Large intestine (tissue), 12 donors: ENCODE data around the gene KAT7. TPM values are rescaled to one million over a fixed set of nuclear protein-coding genes. Genes with fewer than 3 reads are reported as not detected.

ENCODE experiments used
- DNase-seq, 2 donors: peaks; one replicate each; pipeline versions ENCODE4 v3.0.0 to v3.0.0-alpha.2; 2013
- H3K27ac ChIP-seq: one replicate; pipeline ENCODE4 v1.5.1; 2013; ENCODE audit warnings: low read length
- H3K27me3 ChIP-seq: 2 replicates; pipeline ENCODE4 v1.6.1; 2013; ENCODE audit warnings: low read length; ENCODE audit not compliant: control insufficient read depth, insufficient read depth
- H3K36me3 ChIP-seq: 2 replicates; pipeline ENCODE4 v1.6.1; 2013; ENCODE audit warnings: low read length; ENCODE audit not compliant: control insufficient read depth, insufficient read depth
- H3K4me1 ChIP-seq: one replicate; pipeline ENCODE4 v1.6.1; 2013; ENCODE audit warnings: low read length; ENCODE audit not compliant: control insufficient read depth, insufficient read depth
- H3K4me3 ChIP-seq: one replicate; pipeline ENCODE4 v1.5.1; 2013; ENCODE audit warnings: low read length
- H3K9me3 ChIP-seq: one replicate; pipeline ENCODE4 v1.6.1; 2013; ENCODE audit warnings: mild to moderate bottlenecking, low read depth, low read length, moderate library complexity; ENCODE audit not compliant: control insufficient read depth
- WGBS: methylation state at CpG from one replicate; pipeline ENCODE4 v1.1.5; 2013; ENCODE audit warnings: low lambda C conversion rate; ENCODE audit not compliant: insufficient coverage; 5-methylcytosine and 5-hydroxymethylcytosine counted together
- long read RNA-seq, 11 donors: transcript quantifications; one replicate each; lab custom pipeline, GENCODE V29; 2026
- polyA plus RNA-seq: library from polyadenylated mRNA; unstranded; fragments of 120-200 nt; gene quantifications from one replicate; pipeline ENCODE4 v1.2.1, GENCODE V29; 2013

Gene KAT7
- 31.6 TPM for polyA plus RNA-seq
- long read RNA-seq, donor 1, full-length matches to known transcripts: 2 of 2 reads
- long read RNA-seq, donor 1, partial matches to known transcripts: 0 of 2 reads
- long read RNA-seq, donor 1, other reads (novel, unspliced or antisense): 0 of 2 reads
- long read RNA-seq, donor 2, full-length matches to known transcripts: 3 of 3 reads
- long read RNA-seq, donor 2, partial matches to known transcripts: 0 of 3 reads
- long read RNA-seq, donor 2, other reads (novel, unspliced or antisense): 0 of 3 reads
- long read RNA-seq, donor 3: 0 reads
- long read RNA-seq, donor 4: 0 reads
- long read RNA-seq, donor 5, full-length matches to known transcripts: 2 of 2 reads
- long read RNA-seq, donor 5, partial matches to known transcripts: 0 of 2 reads
- long read RNA-seq, donor 5, other reads (novel, unspliced or antisense): 0 of 2 reads
- long read RNA-seq, donor 6, full-length matches to known transcripts: 4 of 4 reads
- long read RNA-seq, donor 6, partial matches to known transcripts: 0 of 4 reads
- long read RNA-seq, donor 6, other reads (novel, unspliced or antisense): 0 of 4 reads
- long read RNA-seq, donor 7, full-length matches to known transcripts: 5 of 11 reads
- long read RNA-seq, donor 7, partial matches to known transcripts: 6 of 11 reads
- long read RNA-seq, donor 7, other reads (novel, unspliced or antisense): 0 of 11 reads
- long read RNA-seq, donor 8, full-length matches to known transcripts: 7 of 7 reads
- long read RNA-seq, donor 8, partial matches to known transcripts: 0 of 7 reads
- long read RNA-seq, donor 8, other reads (novel, unspliced or antisense): 0 of 7 reads
- long read RNA-seq, donor 9, full-length matches to known transcripts: 3 of 3 reads
- long read RNA-seq, donor 9, partial matches to known transcripts: 0 of 3 reads
- long read RNA-seq, donor 9, other reads (novel, unspliced or antisense): 0 of 3 reads
- long read RNA-seq, donor 10, full-length matches to known transcripts: 6 of 6 reads
- long read RNA-seq, donor 10, partial matches to known transcripts: 0 of 6 reads
- long read RNA-seq, donor 10, other reads (novel, unspliced or antisense): 0 of 6 reads
- long read RNA-seq, donor 11, full-length matches to known transcripts: 4 of 9 reads
- long read RNA-seq, donor 11, partial matches to known transcripts: 5 of 9 reads
- long read RNA-seq, donor 11, other reads (novel, unspliced or antisense): 0 of 9 reads

DNA sequence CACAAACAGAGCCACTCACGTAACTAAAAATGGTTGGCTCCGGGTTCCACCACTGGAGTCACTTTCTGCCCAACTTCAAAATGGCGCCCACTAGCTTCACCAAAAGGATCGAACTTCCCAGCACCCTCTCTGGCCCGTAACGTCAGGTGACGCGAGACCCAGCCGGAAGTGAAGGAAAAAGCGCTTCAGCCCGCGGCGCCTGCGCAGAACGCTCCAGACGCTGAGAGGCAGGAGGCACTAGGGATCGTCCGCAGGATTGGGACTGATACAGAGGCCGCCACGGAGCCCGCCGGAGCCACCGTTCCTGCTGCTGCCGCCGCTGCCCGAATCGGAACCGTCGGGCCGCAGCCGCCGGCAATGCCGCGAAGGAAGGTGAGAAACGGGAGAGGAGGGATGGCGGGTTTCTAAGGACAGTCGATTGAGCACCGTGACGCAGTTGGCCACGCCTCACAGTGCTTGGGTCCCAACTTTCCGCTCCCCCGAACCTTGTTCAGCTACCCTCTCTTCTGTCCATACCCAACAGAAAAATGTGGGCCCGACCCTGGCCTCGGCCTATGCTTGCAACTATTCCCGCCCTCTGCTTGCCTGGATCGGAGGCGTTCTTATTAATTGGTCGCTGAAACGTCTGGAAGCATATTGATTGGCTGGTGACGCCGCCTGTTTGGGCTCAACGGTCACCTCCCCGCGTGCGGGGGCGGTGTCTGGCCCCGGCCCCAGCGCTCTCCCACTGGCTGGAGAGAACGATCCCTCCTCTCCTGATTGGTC is at the start of gene KAT7:
TSS of gene KAT7 (plus strand) at position 204 of the 765 bp plus-strand sequence. CDS start at position 358, 154 bp downstream.
- peaks cover 13% of the 10 kb centered on the region for H3K4me1 ChIP-seq
- peaks cover 24% of the 10 kb centered on the region for H3K36me3 ChIP-seq
- H3K27me3 ChIP-seq: no peaks in the 10 kb centered on the region
- H3K27ac ChIP-seq: peak within 1 kb of the TSS; percentile 95
- peak within 1 kb of the TSS; percentile 75 for H3K4me3 ChIP-seq
- DNase-seq: peak; percentile 99
- WGBS: no CpG with 5 or more reads among the region's 59 CpGs
- no peaks in the 10 kb centered on the region for H3K9me3 ChIP-seq

DNA sequence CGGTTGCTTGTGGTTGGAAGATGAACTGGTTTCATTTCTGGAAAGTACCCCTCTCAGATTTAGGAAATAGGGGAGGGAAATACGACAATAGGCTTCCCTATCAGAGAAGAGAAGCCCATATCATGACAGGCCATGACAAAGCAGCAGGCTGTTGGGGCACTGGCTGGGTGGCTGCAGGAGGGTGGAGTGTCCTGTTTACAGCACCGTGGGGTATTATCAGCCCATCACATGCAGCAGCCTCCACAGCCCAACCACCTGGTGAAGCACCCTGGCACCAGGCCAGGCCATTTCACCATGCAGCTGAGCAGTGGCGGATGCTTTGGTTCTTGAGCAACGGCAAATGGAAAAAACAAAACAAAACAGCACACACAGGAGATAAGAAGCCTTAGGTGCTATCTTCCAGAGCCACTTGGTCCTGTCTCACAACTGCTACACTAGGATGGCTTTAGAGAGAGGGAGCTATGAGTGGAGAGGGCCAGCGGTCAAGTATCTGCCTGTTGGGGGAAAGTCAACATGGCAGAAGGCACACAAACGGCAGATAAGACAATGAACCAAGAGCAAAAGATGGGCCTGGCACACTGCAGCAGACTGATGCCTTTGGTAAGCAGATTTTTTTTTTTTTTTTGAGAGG is 48.7 kb upstream of the KAT7 start:
- H3K9me3 ChIP-seq: no peaks in the 10 kb centered on the region
- no peak overlapping the region for H3K27ac ChIP-seq
- H3K4me3 ChIP-seq: no peak overlapping the region
- H3K27me3 ChIP-seq: no peaks in the 10 kb centered on the region
- no CpG with 5 or more reads among the region's 7 CpGs for WGBS
- DNase-seq: peak; percentile 58 to 66
- H3K36me3 ChIP-seq: no peaks in the 10 kb centered on the region
- H3K4me1 ChIP-seq: peaks cover 3% of the 10 kb centered on the region

DNA sequence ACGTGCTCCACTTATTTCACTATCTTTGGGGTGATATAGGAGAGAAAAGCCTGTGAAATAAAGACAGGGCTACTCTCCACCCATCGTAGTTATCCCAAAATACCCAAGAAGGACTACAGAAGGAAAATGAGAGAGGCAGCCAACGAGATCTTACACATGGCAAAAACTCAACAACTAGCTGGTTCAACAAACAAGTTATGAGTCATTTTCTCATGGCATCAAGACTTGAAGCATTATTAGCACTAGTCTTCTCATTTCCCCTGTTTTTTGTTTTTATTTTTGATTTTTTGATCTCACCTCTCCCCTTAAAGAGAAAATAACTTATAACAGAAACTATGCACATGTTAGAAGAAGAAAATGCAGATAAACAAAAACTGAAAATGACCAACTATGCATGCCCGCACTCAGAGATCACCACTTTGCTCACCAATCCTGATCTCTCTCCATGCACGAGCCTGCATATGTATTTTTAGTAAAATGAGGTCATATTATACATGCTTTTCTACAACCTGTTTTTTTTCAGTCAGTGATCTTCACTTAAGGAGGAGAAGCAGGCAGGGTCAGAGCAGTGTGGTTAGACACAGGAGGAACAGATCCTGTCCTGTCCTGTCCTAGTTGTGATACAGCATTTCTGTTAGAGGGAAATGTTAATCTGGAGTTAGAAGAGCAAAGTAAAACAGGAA is 47.3 kb upstream of the KAT7 start:
- peak overlapping the region; percentile 4 for H3K27ac ChIP-seq
- no peaks in the 10 kb centered on the region for H3K9me3 ChIP-seq
- no peak for DNase-seq
- WGBS: no CpG with 5 or more reads among the region's 5 CpGs
- no peak overlapping the region for H3K4me3 ChIP-seq
- no peaks in the 10 kb centered on the region for H3K36me3 ChIP-seq
- H3K4me1 ChIP-seq: peaks cover 3% of the 10 kb centered on the region
- no peaks in the 10 kb centered on the region for H3K27me3 ChIP-seq

DNA sequence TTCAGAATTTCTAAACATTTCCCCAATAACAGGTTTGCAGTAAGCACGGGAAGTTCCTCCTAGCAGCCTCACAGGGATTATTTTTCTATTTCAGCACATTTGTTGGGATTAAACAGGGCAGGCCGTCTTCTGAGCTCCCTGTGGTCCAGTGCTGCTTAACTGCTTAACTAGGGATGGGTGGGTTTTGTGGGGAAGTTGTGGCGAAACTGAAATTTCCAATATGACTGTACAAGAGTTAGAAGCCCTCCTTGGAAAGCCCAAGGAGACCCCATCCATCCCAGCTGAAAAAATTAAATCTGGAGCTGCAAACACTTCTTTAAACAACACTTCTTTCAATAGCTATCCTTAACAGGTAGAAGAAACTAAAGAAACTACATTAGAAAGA is 46.8 kb upstream of the KAT7 start:
- WGBS: 60% methylated on average over 1 of the region's 3 CpGs
- peak overlapping the region; percentile 4 for H3K27ac ChIP-seq
- no peaks in the 10 kb centered on the region for H3K36me3 ChIP-seq
- no peaks in the 10 kb centered on the region for H3K27me3 ChIP-seq
- H3K4me3 ChIP-seq: no peak overlapping the region
- H3K9me3 ChIP-seq: no peaks in the 10 kb centered on the region
- DNase-seq: no peak
- H3K4me1 ChIP-seq: peaks cover 3% of the 10 kb centered on the region

DNA sequence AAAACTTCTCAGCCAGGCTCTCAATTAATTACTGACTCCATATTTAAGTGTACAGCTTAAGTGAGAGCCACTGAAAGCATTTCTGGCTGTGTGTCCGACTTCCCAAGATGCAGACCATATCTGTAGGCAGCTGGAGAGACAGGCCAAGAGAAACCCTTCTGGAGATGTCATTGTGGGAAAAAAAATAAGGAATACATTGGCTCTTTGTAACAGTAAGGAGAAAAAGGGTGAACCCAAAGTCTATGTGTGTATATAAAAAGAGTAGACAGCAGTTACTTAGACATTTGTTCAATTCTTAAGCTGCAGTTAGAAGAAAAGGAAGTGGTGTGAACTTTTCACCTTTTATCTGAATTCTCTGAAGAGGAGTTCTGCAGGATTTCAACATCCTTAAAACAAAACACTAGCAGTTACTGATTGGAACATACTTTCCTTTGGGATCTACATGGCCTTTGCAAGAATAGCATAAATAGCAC is 46.3 kb upstream of the KAT7 start:
- Histone ChIP-seq H3K27ac (peak overlapping the region; percentile 4), H3K36me3 (no peaks in the 10 kb centered on the region), H3K4me3 (no peak overlapping the region), H3K9me3 (no peaks in the 10 kb centered on the region), H3K4me1 (peaks cover 3% of the 10 kb centered on the region), H3K27me3 (no peaks in the 10 kb centered on the region)
- no peak for DNase-seq
- WGBS: no CpG with 5 or more reads among the region's 1 CpG

DNA sequence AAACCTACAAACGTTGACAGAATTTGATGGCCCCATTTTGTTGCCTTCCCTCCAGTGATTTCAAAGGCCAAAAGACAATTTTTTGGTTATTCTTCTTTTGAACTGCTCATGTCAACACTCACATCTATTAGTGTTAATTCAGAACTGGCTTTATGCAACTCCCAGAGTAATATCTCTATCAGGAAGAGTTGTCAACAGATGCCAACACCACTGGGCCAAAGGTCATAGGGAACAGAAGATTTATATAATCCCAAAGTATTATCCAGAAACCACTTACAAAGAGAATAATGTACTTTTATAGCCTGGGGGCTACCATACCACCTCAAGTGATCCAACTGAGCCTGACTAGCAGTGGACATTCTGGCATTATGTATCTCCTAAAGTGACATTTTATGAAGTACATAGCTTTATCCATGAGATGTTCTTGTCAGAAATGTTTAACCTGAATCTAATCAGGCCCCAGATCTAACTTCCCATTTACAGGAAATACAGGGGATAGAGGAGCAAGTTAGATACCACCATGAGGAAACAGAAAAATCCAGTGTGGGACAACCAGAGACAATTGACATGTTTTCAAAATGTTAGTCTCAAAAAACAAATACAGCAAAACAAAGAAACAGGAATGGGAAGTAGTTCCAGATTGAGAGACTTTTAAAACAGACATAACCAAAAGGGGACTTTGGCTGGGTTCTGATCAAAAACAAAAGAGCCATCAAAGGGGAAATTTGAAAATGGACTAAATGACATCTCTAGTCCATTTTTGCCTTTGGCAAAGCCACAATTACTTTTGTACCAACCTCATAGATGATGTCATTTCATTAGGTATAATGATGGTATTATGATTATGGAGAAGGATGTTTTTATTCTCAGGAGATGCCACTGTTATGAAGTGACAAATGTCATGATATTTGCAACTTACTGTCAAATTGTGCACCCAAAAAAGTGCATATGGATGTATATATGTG is 43.0 kb upstream of the KAT7 start:
- Histone ChIP-seq H3K9me3 (no peaks in the 10 kb centered on the region), H3K27ac (no peak overlapping the region), H3K27me3 (no peaks in the 10 kb centered on the region), H3K36me3 (no peaks in the 10 kb centered on the region), H3K4me1 (peaks cover 10% of the 10 kb centered on the region), H3K4me3 (no peak overlapping the region)
- whole genome bisulfite sequencing: no CpG with 5 or more reads among the region's 1 CpG
- no peak for DNase-seq

DNA sequence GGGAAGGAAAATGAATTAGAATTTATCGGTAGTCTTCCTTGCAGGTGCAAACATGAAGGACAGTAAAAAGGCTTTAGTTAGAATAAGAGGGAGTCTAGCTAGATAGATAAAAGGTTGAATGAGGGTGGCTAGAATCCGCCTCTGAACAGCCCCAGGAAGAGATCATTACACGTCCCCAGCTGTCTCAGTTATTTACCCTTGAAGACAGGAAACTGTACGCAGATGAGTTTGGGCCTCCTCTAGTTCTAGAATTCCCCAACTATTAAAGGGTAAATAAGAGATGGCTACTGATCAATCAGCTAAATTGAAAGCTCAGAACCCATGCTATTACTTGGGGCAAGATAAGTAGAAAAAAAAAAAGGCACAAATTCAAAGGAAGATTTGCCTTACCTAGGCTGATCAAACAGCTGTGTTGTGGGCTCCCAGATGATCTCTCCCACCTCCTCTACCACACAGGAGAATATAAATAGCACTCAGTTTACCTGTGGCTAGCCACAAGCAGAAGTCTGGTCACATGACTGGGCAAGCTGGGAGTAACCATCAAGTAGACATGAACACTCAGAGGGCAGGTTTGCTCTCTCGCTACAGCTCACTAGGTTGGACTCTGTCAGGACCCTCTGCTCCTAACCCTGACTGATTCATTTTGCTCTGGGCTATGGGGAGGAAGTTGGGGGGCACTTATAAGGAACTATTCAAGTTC is 41.5 kb upstream of the KAT7 start:
- Histone ChIP-seq H3K27ac (no peak overlapping the region), H3K27me3 (no peaks in the 10 kb centered on the region), H3K9me3 (no peaks in the 10 kb centered on the region), H3K36me3 (no peaks in the 10 kb centered on the region), H3K4me1 (peaks cover 7% of the 10 kb centered on the region), H3K4me3 (no peak overlapping the region)
- WGBS: 85% methylated on average over 2 of the region's 5 CpGs
- DNase-seq: no peak

DNA sequence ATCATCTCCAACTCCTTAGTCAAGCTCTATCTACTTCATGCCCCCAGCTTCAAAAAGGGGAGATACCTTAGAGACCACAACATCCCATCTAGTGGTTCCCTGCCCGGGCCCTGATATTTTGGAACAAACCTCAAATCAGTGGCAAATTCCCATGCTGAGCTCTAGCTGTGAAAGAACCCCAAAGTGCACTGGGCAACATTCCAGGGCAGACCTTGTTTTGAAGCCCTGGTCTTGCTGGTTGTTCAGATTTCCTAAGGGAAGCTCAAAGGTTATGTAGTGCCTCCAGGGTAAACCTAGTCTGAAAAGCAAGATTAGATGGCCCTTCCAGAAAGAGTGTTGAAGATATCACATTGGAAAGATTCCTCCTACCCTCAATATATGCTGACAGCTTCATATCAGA is 40.8 kb upstream of the KAT7 start:
- Histone ChIP-seq H3K4me3 (no peak overlapping the region), H3K27ac (no peak overlapping the region), H3K36me3 (no peaks in the 10 kb centered on the region), H3K9me3 (no peaks in the 10 kb centered on the region), H3K4me1 (peaks cover 7% of the 10 kb centered on the region), H3K27me3 (no peaks in the 10 kb centered on the region)
- WGBS: no CpG with 5 or more reads among the region's 1 CpG
- DNase-seq: no peak
